Type B pancreatic cell (in vitro differentiated cells): ENCODE data around the gene DYRK4. TPM values are rescaled to one million over a fixed set of nuclear protein-coding genes. Genes with fewer than 3 reads are reported as not detected.

Experiments
- DNase-seq: peaks from one replicate; pipeline ENCODE4 v3.0.0; 2021; ENCODE audit warnings: mixed read lengths; ENCODE audit not compliant: unreplicated experiment; ENCODE audit errors: extremely low spot score
- H3K27ac Mint-ChIP-seq: 2 replicates; pipeline ENCODE4 v1.8.0; 2021; ENCODE audit warnings: mild to moderate bottlenecking, mixed read lengths
- H3K27me3 Mint-ChIP-seq: 2 replicates; pipeline ENCODE4 v1.8.0; 2021; ENCODE audit warnings: mixed read lengths
- H3K36me3 Mint-ChIP-seq: 2 replicates; pipeline ENCODE4 v1.8.0; 2021; ENCODE audit warnings: mixed read lengths
- H3K4me1 Mint-ChIP-seq: one replicate; pipeline ENCODE4 v1.8.0; 2021; ENCODE audit warnings: mixed read lengths; ENCODE audit not compliant: unreplicated experiment
- H3K4me3 Mint-ChIP-seq: 2 replicates; pipeline ENCODE4 v1.8.0; 2021; ENCODE audit warnings: mild to moderate bottlenecking, mixed read lengths
- H3K9me3 Mint-ChIP-seq: 2 replicates; pipeline ENCODE4 v1.8.0; 2021; ENCODE audit warnings: mixed read lengths
- total RNA-seq: library from RNA; stranded (reverse); gene quantifications from 2 replicates; pipeline ENCODE4 v1.2.1, GENCODE V29; 2021; ENCODE audit warnings: low replicate concordance
- TF ChIP-seq, protein P1 (sequence below): fragments of 200-600 bp; sonication (generic); conservative IDR thresholded peaks from 2 replicates; pipeline ENCODE4 v1.5.0; 2021; ENCODE audit warnings: antibody characterized with exemption, mild to moderate bottlenecking

Gene DYRK4
- total RNA-seq, 1 donor from 2014 or later, result 31.6 TPM

DNA sequence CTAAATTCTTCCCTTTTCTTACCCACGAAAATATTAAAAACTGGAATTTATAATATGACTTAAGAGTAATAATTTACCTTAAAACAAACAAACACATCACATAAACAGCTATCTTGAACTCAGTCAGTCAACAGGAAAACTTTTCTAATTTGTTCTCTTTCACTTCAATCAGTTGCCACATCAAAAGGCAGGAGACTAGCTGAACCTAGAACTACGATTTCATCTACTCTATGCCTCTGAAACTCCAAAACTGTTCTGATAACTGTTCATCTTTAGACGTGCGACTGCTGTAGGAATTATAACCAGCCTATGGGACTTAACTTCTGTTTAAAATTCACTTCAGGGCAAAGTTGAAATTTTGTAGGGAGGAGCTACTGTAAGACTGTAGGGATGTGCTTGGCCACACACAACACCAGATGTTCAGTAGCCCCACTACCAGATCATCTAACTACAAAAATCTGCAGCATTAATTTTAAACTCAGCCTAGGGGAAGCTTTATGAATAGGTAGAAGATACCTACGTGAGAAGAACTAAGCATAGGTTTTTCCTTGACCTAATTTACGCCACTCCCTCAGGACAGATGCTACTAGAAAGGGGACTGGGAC lies 30.9 kb upstream of the DYRK4 start:
- Mint-ChIP-seq H3K36me3 (no peaks in the 10 kb centered on the region), H3K9me3 (no peaks in the 10 kb centered on the region)

DNA sequence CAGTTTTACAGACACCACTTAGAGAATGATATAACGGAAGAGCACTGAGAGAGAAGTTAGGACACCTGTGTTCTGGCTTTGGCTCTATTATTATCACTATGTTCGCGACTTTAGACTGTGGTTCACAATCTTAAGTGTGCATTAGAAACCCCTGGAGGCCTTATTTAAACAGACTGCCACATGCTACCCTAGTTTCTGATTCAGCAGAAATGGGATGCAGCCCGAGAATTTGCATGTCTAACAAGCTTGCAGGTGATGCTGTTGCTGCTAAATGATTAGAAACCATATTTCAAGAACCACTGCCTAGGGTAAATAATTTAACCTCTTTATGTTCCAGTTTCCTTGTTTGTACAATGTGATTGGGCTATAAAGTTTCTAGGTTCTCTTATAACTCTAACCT lies 26.9 kb upstream of the DYRK4 start:
- TF ChIP-seq, protein P1, sequence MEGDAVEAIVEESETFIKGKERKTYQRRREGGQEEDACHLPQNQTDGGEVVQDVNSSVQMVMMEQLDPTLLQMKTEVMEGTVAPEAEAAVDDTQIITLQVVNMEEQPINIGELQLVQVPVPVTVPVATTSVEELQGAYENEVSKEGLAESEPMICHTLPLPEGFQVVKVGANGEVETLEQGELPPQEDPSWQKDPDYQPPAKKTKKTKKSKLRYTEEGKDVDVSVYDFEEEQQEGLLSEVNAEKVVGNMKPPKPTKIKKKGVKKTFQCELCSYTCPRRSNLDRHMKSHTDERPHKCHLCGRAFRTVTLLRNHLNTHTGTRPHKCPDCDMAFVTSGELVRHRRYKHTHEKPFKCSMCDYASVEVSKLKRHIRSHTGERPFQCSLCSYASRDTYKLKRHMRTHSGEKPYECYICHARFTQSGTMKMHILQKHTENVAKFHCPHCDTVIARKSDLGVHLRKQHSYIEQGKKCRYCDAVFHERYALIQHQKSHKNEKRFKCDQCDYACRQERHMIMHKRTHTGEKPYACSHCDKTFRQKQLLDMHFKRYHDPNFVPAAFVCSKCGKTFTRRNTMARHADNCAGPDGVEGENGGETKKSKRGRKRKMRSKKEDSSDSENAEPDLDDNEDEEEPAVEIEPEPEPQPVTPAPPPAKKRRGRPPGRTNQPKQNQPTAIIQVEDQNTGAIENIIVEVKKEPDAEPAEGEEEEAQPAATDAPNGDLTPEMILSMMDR, result no peak
- Mint-ChIP-seq H3K4me3 (no peak overlapping the region), H3K4me1 (peaks cover 7% of the 10 kb centered on the region), H3K27ac (no peak overlapping the region), H3K36me3 (no peaks in the 10 kb centered on the region), H3K27me3 (no peaks in the 10 kb centered on the region), H3K9me3 (no peaks in the 10 kb centered on the region)
- no peak for DNase-seq

More for the DNA sequence above, 30.9 kb upstream of the DYRK4 start:
- TF ChIP-seq, protein P1, result no peak
- Mint-ChIP-seq H3K4me1 (no peaks in the 10 kb centered on the region), H3K27ac (no peak overlapping the region), H3K27me3 (no peaks in the 10 kb centered on the region), H3K4me3 (no peak overlapping the region)
- DNase-seq, result no peak

DNA sequence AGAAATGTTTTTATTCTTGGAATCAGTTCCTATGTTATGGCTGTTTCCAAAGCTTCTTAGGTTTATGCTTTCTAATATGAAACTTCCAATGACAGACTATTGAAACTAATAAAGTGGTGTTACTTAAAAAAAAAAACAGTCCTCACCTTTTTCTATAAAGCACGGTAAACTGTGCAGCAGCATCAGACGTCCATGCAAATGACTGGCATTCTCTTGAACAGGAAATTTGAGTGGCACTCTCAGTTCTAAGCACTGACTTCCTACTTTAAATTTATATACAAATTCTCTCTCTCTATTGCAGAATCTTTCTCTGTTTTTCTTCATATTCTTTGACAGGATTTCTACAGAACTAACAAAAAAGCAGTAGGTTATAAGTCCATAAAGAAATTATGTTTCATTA lies 26.1 kb upstream of the DYRK4 start:
- H3K4me3 Mint-ChIP-seq, result no peak overlapping the region
- no peak overlapping the region for H3K27ac Mint-ChIP-seq
- H3K4me1 Mint-ChIP-seq, result peaks cover 7% of the 10 kb centered on the region
- TF ChIP-seq, protein P1, result no peak
- no peaks in the 10 kb centered on the region for H3K36me3 Mint-ChIP-seq
- no peaks in the 10 kb centered on the region for H3K27me3 Mint-ChIP-seq
- no peak for DNase-seq
- H3K9me3 Mint-ChIP-seq, result no peaks in the 10 kb centered on the region

DNA sequence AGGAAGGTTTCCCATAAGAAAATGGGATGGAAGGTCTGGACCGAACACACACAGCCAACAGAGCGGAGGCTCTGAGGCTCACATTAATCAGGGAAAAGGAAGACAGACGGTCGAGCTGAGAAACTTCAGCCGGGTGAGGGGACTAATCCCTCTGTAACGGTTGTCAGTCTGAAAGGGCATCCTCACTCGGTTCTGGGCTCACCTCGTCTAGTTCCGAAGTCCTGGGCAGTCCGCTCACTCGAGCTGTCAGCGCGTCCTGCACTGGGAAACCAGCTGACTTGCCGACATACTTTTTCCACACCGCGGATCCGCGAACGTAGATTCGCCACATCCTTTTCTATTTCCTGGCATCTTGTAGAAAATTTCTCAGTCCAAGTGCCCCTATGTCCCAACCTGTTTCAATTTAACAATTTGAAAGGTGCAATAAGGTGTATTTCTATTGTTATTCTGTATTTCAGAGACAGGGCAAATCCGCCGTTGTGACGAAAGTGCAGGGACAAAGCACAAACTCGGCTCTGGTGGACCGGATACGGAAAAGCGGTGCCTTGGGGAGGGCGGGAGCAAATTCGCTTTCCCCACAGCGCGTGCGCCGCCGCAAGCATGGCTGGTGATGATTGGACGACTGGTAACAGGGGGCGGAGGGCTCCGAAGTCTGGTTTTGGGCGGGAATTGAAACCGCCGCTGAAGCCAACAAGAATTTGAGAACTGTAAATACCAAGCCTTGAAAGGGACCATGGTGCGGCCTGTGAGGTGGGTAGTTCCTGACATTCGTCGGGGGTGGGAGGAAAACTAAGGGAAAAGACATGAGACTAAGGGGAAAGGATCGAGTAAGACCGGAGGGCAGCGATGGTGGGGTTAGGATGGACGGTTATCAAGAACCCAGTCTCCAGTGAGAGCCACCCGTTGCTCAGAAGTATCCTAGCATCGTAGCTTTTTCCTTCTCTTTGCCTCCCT lies 23.5 kb upstream of the DYRK4 start, which contains the start of gene RAD51AP1:
Gene RAD51AP1 (plus strand): TSS at position 684 of the 954 bp plus-strand sequence. CDS start 50 bp downstream, at position 734.
- Mint-ChIP-seq H3K4me1 (peaks cover 7% of the 10 kb centered on the region), H3K4me3 (peak within 1 kb of the TSS; percentile 99), H3K27me3 (no peaks in the 10 kb centered on the region), H3K27ac (peak within 1 kb of the TSS; percentile 97), H3K9me3 (no peaks in the 10 kb centered on the region), H3K36me3 (peaks cover 5% of the 10 kb centered on the region)
- peak; percentile 93 for DNase-seq
- TF ChIP-seq, protein P1, result no peak

DNA sequence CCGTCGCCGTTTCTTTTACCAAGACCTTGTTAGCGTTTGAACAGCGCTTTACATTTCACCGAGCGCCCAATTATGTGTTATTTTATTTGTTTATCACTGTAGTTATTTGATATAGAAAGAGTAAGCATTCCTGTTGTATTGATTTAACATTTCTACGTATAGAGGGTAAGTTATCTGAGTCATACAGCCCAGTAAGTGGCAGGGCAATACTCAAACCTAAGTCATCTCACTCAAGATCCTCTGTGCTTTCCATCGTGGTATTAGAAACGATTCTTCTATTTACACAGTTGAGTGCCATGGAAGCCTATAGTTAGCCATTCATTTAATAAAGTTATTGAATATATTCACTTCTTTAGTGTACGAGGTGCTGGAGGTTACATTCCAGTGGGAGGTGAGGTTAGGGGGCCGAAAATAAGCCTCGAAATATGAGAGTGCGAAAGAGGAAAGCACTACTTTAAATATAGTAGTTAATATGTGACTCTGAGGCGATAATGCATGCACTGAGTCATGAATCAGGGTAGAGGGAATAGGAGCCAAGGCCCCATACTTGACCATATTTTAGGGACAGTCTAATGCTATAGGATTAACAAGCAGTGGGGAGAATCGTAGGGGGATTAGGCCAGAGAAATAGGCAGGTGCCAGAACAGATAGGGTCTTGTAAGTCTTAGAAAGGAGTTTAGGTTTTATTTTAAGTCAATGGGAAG lies 22.7 kb upstream of the DYRK4 start:
- H3K27ac Mint-ChIP-seq, result peak overlapping the region; percentile 97
- H3K9me3 Mint-ChIP-seq, result no peaks in the 10 kb centered on the region
- DNase-seq, result no peak
- peaks cover 7% of the 10 kb centered on the region for H3K4me1 Mint-ChIP-seq
- peak overlapping the region; percentile 99 for H3K4me3 Mint-ChIP-seq
- peaks cover 9% of the 10 kb centered on the region for H3K36me3 Mint-ChIP-seq
- TF ChIP-seq, protein P1, result no peak
- no peaks in the 10 kb centered on the region for H3K27me3 Mint-ChIP-seq
